CD14-positive monocyte (primary cell): ENCODE data around the gene CCNJL. TPM values are rescaled to one million over a fixed set of nuclear protein-coding genes. Genes with fewer than 3 reads are reported as not detected.
A peak's percentile ranks its signal among the peaks of the same experiment; 100 is the strongest.

Experiments
- DNase-seq, 3 donors: peaks; one replicate each; pipeline ENCODE4 v3.0.0-alpha.2; 2011 to 2022
- H2AFZ ChIP-seq: 2 replicates; pipeline ENCODE4 v1.6.0; 2012; ENCODE audit warnings: mild to moderate bottlenecking, low read depth, low read length, inconsistent platforms; ENCODE audit not compliant: insufficient read depth, poor library complexity, severe bottlenecking
- H3K27ac ChIP-seq, 2 donors: 1 replicate in 1 of 2; 2 replicates in 1 of 2; pipeline ENCODE4 v1.5.1; 2012 to 2013; ENCODE audit warnings: low read length in 2 of 2, control low read depth in 1 of 2, inconsistent platforms in 1 of 2, low read depth in 1 of 2, mild to moderate bottlenecking in 1 of 2
- H3K27me3 ChIP-seq, 2 donors: one replicate each; pipeline versions ENCODE4 v1.6.0 to v1.6.1; 2011 to 2013; ENCODE audit warnings: low read length in 2 of 2; ENCODE audit not compliant: control insufficient read depth in 2 of 2, insufficient read depth in 2 of 2
- H3K36me3 ChIP-seq, 2 donors: replicated peaks in 1 of 2; 1 replicate in 1 of 2; 2 replicates in 1 of 2; pipeline versions ENCODE4 v1.5.1 to v1.6.1; 2012 to 2013; ENCODE audit warnings: low read length in 2 of 2, control low read depth in 1 of 2, inconsistent platforms in 1 of 2, mild to moderate bottlenecking in 1 of 2; ENCODE audit not compliant: insufficient read depth in 2 of 2, control insufficient read depth in 1 of 2
- H3K4me1 ChIP-seq, 2 donors: 1 replicate in 1 of 2; 2 replicates in 1 of 2; pipeline versions ENCODE4 v1.5.1 to v1.6.1; 2012 to 2013; ENCODE audit warnings: low read length in 2 of 2, control low read depth in 1 of 2, inconsistent platforms in 1 of 2, mild to moderate bottlenecking in 1 of 2, moderate library complexity in 1 of 2; ENCODE audit not compliant: insufficient read depth in 2 of 2, control insufficient read depth in 1 of 2
- H3K4me2 ChIP-seq: replicated peaks from 2 replicates; pipeline ENCODE3; 2012; ENCODE audit warnings: low read length, moderate library complexity, mild to moderate bottlenecking; ENCODE audit not compliant: poor library complexity, severe bottlenecking; ENCODE audit errors: extremely low read depth
- H3K4me3 ChIP-seq, 3 experiments: fragments of 200-600 bp in 1 of 3; sonication (generic) in 1 of 3; replicated peaks in 1 of 3; 1 replicate in 2 of 3; 2 replicates in 1 of 3; pipeline ENCODE4 v1.5.1; 2011 to 2013; ENCODE audit warnings: low read length in 3 of 3, mild to moderate bottlenecking in 3 of 3, control low read depth in 2 of 3, low read depth in 2 of 3, inconsistent platforms in 1 of 3, moderate library complexity in 1 of 3
- H3K79me2 ChIP-seq: 2 replicates; pipeline ENCODE4 v1.6.0; 2012; ENCODE audit warnings: mild to moderate bottlenecking, control low read depth, inconsistent platforms, low read length, moderate library complexity; ENCODE audit not compliant: insufficient read depth
- H3K9ac ChIP-seq: 2 replicates; pipeline ENCODE4 v1.6.0; 2017; ENCODE audit warnings: low read length, mild to moderate bottlenecking; ENCODE audit not compliant: insufficient read depth, poor library complexity, severe bottlenecking
- H3K9me3 ChIP-seq, 2 donors: replicated peaks in 1 of 2; 1 replicate in 1 of 2; 2 replicates in 1 of 2; pipeline versions ENCODE4 v1.5.1 to v1.6.1; 2012 to 2013; ENCODE audit warnings: low read length in 2 of 2, control low read depth in 1 of 2; ENCODE audit not compliant: control insufficient read depth in 1 of 2, insufficient read depth in 1 of 2
- H4K20me1 ChIP-seq: 2 replicates; pipeline ENCODE4 v1.6.0; 2012; ENCODE audit warnings: mild to moderate bottlenecking, low read length, control low read depth, moderate library complexity; ENCODE audit not compliant: insufficient read depth
- H3K27ac Mint-ChIP-seq, 7 donors: one replicate each; pipeline ENCODE4 v1.8.0; 2020; ENCODE audit warnings: mild to moderate bottlenecking in 7 of 7, mixed read lengths in 7 of 7, moderate library complexity in 6 of 7, inconsistent platforms in 2 of 7
- H3K27me3 Mint-ChIP-seq, 3 donors: one replicate each; pipeline ENCODE4 v1.8.0; 2021 to 2022; ENCODE audit warnings: low read depth in 3 of 3, mild to moderate bottlenecking in 3 of 3, mixed read lengths in 3 of 3, moderate library complexity in 3 of 3, inconsistent platforms in 1 of 3
- H3K36me3 Mint-ChIP-seq, 2 donors: one replicate each; pipeline ENCODE4 v1.8.0; 2020; ENCODE audit warnings: mixed read lengths in 2 of 2, inconsistent platforms in 1 of 2, mild to moderate bottlenecking in 1 of 2
- H3K4me1 Mint-ChIP-seq: one replicate; pipeline ENCODE4 v1.8.0; 2020; ENCODE audit warnings: mild to moderate bottlenecking, mixed read lengths
- H3K4me3 Mint-ChIP-seq, 2 donors: one replicate each; pipeline ENCODE4 v1.8.0; 2020; ENCODE audit warnings: mild to moderate bottlenecking in 2 of 2, mixed read lengths in 2 of 2, moderate library complexity in 1 of 2
- H3K9me3 Mint-ChIP-seq, 7 donors: one replicate each; pipeline ENCODE4 v1.8.0; 2020 to 2022; ENCODE audit warnings: mixed read lengths in 7 of 7, mild to moderate bottlenecking in 6 of 7, moderate library complexity in 6 of 7, inconsistent platforms in 2 of 7
- CTCF ChIP-seq: fragments of 200-600 bp; IDR thresholded peaks from one replicate; pipeline ENCODE4 v1.8.0; 2022; ENCODE audit warnings: antibody characterized with exemption, mild to moderate bottlenecking
- WGBS: methylation state at CpG from one replicate; pipeline ENCODE4 v1.1.5; 2013; ENCODE audit warnings: missing lambda C conversion rate; ENCODE audit not compliant: insufficient coverage; 5-methylcytosine and 5-hydroxymethylcytosine counted together
- intact Hi-C, 2 donors: fragments of 100-400 bp; cut with micrococcal nuclease; formaldehyde crosslinking; loops; one replicate each; pipeline versions ENCODE4 v1.15.0 to v1.15.1; 2023
- polyA plus RNA-seq, 3 donors: library from polyadenylated mRNA; depleted of rRNA in 1 of 3; unstranded in 2 of 3; stranded (reverse) in 1 of 3; fragments of 300-500 nt in 2 of 3; fragments of >200 nt in 1 of 3; fragmentation: Illumina TruSeq in 2 of 3; gene quantifications; 1 replicate in 2 of 3; 2 replicates in 1 of 3; pipeline ENCODE4 v1.2.3, GENCODE V29; 2012 to 2021

CCNJL gene
- polyA plus RNA-seq, 3 donors, result 0.03 TPM; not detected in 2

DNA sequence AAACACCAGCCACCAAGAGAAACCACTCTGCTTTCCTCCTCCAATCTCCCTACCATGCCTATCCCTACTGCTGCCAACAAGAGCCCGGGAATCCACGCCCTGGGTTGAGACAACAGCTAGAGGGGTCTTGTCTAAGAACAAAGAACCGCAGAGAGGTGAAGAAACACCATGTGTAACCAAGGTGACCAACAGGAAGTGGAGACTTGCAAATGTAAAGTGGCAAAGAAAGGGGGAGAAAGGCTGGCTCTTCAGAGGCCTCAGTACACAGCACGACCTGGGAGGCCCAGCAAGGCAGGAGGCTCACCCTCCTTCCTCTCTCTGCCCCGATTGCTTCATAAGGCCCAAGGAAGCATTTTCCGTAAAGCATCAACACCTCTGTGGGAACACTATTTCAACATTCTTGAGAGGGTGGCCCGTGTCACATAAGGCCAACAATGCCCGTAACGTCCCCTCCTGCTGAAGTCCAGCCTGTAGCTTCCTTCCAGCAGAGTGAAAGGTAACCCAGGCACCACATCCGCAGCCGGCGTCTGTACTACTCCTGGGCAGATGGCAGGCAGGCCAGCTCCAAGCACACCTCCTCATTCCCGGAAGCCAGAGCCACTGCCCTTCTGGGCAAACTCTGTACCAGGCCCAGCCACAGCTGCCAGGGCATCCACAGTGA, 18.3 kb downstream of the CCNJL start:
- no peaks in the 10 kb centered on the region for H3K9me3 ChIP-seq
- no peak for DNase-seq
- no peaks in the 10 kb centered on the region for H4K20me1 ChIP-seq
- H3K27me3 ChIP-seq, result no peaks in the 10 kb centered on the region
- TF ChIP-seq CTCF, result no peak
- Mint-ChIP-seq H3K4me1 (peaks cover 10% of the 10 kb centered on the region), H3K27ac (peak overlapping the region in 2 of 7 donors; percentile 0 to 63), H3K36me3 (no peaks in the 10 kb centered on the region), H3K27me3 (peaks cover 2 to 7% (median 3%) of the 10 kb centered on the region in 3 donors), H3K4me3 (no peak overlapping the region), H3K9me3 (no peaks in the 10 kb centered on the region)
- H3K9ac ChIP-seq, result no peak overlapping the region
- H3K36me3 ChIP-seq, result no peaks in the 10 kb centered on the region
- peaks cover 7% of the 10 kb centered on the region in 2 donors for H3K4me1 ChIP-seq
- H3K4me3 ChIP-seq, result no peak overlapping the region
- H3K4me2 ChIP-seq, result no peak overlapping the region
- intact Hi-C loops, result no loop called here
- H2AFZ ChIP-seq, result no peak overlapping the region
- no peaks in the 10 kb centered on the region for H3K79me2 ChIP-seq
- no peak overlapping the region for H3K27ac ChIP-seq
- 48% methylated on average over 11 of the region's 13 CpGs for WGBS

DNA sequence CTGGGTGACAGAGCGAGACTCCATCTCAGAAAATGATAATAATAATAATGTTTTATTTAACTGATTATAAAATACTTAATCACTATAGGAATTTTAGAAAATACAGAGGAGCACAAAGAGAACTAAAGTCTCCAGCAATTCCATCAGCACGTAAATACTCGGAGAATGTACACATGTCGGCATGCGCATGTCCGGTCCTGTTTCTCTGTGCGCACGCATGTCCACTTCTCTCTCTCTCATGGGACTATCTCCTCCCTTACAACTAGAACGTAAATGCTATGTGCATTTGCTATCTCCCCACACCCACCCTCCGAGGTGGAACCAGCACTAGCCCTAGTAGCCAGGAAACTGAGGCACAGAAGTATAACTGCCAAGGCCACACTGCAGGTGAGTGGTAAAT, 19.0 kb downstream of the CCNJL start:
- no peaks in the 10 kb centered on the region for H3K36me3 Mint-ChIP-seq
- no peak overlapping the region for H3K9ac ChIP-seq
- no peaks in the 10 kb centered on the region for H3K9me3 Mint-ChIP-seq
- H3K79me2 ChIP-seq, result no peaks in the 10 kb centered on the region
- peak overlapping the region in 1 of 7 donors; percentile 0 for H3K27ac Mint-ChIP-seq
- peaks cover 7% of the 10 kb centered on the region in 2 donors for H3K4me1 ChIP-seq
- peaks cover 0 to 7% (median 2%) of the 10 kb centered on the region in 3 donors for H3K27me3 Mint-ChIP-seq
- no peak overlapping the region for H2AFZ ChIP-seq
- H3K27ac ChIP-seq, result no peak overlapping the region
- no peak for TF ChIP-seq CTCF
- WGBS, result 97% methylated on average over 6 of the region's 10 CpGs
- H3K36me3 ChIP-seq, result no peaks in the 10 kb centered on the region
- H3K4me3 ChIP-seq, result no peak overlapping the region
- no peaks in the 10 kb centered on the region for H4K20me1 ChIP-seq
- no peak overlapping the region for H3K4me3 Mint-ChIP-seq
- no peak overlapping the region for H3K4me2 ChIP-seq
- no peaks in the 10 kb centered on the region for H3K9me3 ChIP-seq
- H3K27me3 ChIP-seq, result no peaks in the 10 kb centered on the region
- H3K4me1 Mint-ChIP-seq, result peaks cover 10% of the 10 kb centered on the region
- intact Hi-C loops, result no loop called here
- no peak for DNase-seq
